WTC11 (cell line): ENCODE results near the gene SLC6A18. TPM values are rescaled to one million over a fixed set of nuclear protein-coding genes. Genes with fewer than 3 reads are reported as not detected.

Experiments used
- ATAC-seq: fragments of 200-7000 bp; cut with Tn5 transposase; 2 replicates; pipeline ENCODE4 v1.10.0; 2021; ENCODE audit warnings: mild to moderate bottlenecking, moderate library complexity
- CTCF ChIA-PET: fragments of 300-600 bp; sonication (Branson Sonifier 250); formaldehyde crosslinking; loops from one replicate; lab custom pipeline; 2021; ENCODE audit warnings: antibody characterized with exemption; lab: Charles Lee
- POLR2A ChIA-PET: fragments of 350-600 bp; sonication (Branson Sonifier 250); formaldehyde crosslinking; loops from one replicate; lab custom pipeline; 2021; ENCODE audit warnings: antibody characterized with exemption; lab: Charles Lee
- DNase-seq: peaks from one replicate; pipeline ENCODE4 v3.0.0; 2021; ENCODE audit warnings: low spot score
- H3K27ac Mint-ChIP-seq: 2 replicates; pipeline ENCODE4 v1.8.0; 2021; ENCODE audit warnings: mixed read lengths
- H3K27me3 Mint-ChIP-seq: 2 replicates; pipeline ENCODE4 v1.8.0; 2021; ENCODE audit warnings: low read depth, mild to moderate bottlenecking, moderate library complexity, mixed read lengths
- H3K36me3 Mint-ChIP-seq: 2 replicates; pipeline ENCODE4 v1.8.0; 2021; ENCODE audit warnings: mixed read lengths
- H3K4me1 Mint-ChIP-seq: 2 replicates; pipeline ENCODE4 v1.8.0; 2022; ENCODE audit warnings: mixed read lengths
- H3K4me3 Mint-ChIP-seq: 2 replicates; pipeline ENCODE4 v1.8.0; 2021; ENCODE audit warnings: mild to moderate bottlenecking, moderate library complexity, mixed read lengths
- H3K9me3 Mint-ChIP-seq: 2 replicates; pipeline ENCODE4 v1.8.0; 2021; ENCODE audit warnings: mixed read lengths
- ATF3 ChIP-seq: sonication (generic); formaldehyde crosslinking; conservative IDR thresholded peaks from 2 replicates; pipeline ENCODE4 v1.8.1; 2022; ENCODE audit warnings: mild to moderate bottlenecking, missing genetic modification reagents
- CBFB ChIP-seq: sonication (generic); formaldehyde crosslinking; IDR thresholded peaks from 2 replicates; pipeline ENCODE4 v1.8.1; 2022; ENCODE audit warnings: mild to moderate bottlenecking, low read depth, missing genetic modification reagents
- CREB1 ChIP-seq: sonication (generic); formaldehyde crosslinking; IDR thresholded peaks from 2 replicates; pipeline ENCODE4 v1.8.0; 2023; ENCODE audit warnings: mild to moderate bottlenecking, missing genetic modification reagents
- E2F4 ChIP-seq: sonication (generic); formaldehyde crosslinking; IDR thresholded peaks from 2 replicates; pipeline ENCODE4 v1.8.1; 2022; ENCODE audit warnings: low read depth, mild to moderate bottlenecking, moderate library complexity, missing genetic modification reagents, borderline replicate concordance
- E2F5 ChIP-seq: sonication (generic); formaldehyde crosslinking; IDR thresholded peaks from 2 replicates; pipeline ENCODE4 v1.8.1; 2022; ENCODE audit warnings: mild to moderate bottlenecking, moderate library complexity, missing genetic modification reagents
- GRHL2 ChIP-seq: fragments of 250-450 bp; sonication (Bioruptor Pico); IDR thresholded peaks from 2 replicates; pipeline ENCODE4 v1.8.0; 2022; ENCODE audit warnings: mild to moderate bottlenecking, moderate library complexity; ENCODE audit not compliant: insufficient replicate concordance, severe bottlenecking
- MLX ChIP-seq: sonication (generic); formaldehyde crosslinking; IDR thresholded peaks from 2 replicates; pipeline ENCODE4 v1.8.1; 2023; ENCODE audit warnings: mild to moderate bottlenecking, missing genetic modification reagents, moderate library complexity
- MXD4 ChIP-seq: fragments of 250-450 bp; sonication (Bioruptor Pico); IDR thresholded peaks from 2 replicates; pipeline ENCODE4 v1.8.0; 2021; ENCODE audit warnings: mild to moderate bottlenecking, moderate library complexity, borderline replicate concordance
- NFATC4 ChIP-seq: fragments of 250-450 bp; sonication (Bioruptor Pico); IDR thresholded peaks from 2 replicates; pipeline ENCODE4 v1.9.0; 2021; ENCODE audit warnings: mild to moderate bottlenecking
- PRRX2 ChIP-seq: fragments of 250-450 bp; sonication (Bioruptor Pico); IDR thresholded peaks from 2 replicates; pipeline ENCODE4 v1.8.0; 2021; ENCODE audit warnings: mild to moderate bottlenecking
- ZMAT4 ChIP-seq: fragments of 250-450 bp; sonication (Bioruptor Pico); IDR thresholded peaks from 2 replicates; pipeline ENCODE4 v1.9.0; 2021; ENCODE audit warnings: mild to moderate bottlenecking
- ZNF138 ChIP-seq: sonication (generic); formaldehyde crosslinking; conservative IDR thresholded peaks from 2 replicates; pipeline ENCODE4 v1.8.1; 2022; ENCODE audit warnings: mild to moderate bottlenecking, moderate library complexity, missing genetic modification reagents
- ZNF219 ChIP-seq: sonication (generic); formaldehyde crosslinking; IDR thresholded peaks from 2 replicates; pipeline ENCODE4 v1.8.0; 2023; ENCODE audit warnings: missing genetic modification reagents, mild to moderate bottlenecking, borderline replicate concordance
- ZNF263 ChIP-seq: sonication (generic); formaldehyde crosslinking; IDR thresholded peaks from 2 replicates; pipeline ENCODE4 v1.8.1; 2022; ENCODE audit warnings: low read depth, mild to moderate bottlenecking, moderate library complexity, missing genetic modification reagents
- ZNF396 ChIP-seq: fragments of 250-450 bp; sonication (Bioruptor Pico); IDR thresholded peaks from 2 replicates; pipeline ENCODE4 v1.8.0; 2021; ENCODE audit warnings: mild to moderate bottlenecking, moderate library complexity, borderline replicate concordance
- ZNF423 ChIP-seq: fragments of 250-450 bp; sonication (Bioruptor Pico); IDR thresholded peaks from 2 replicates; pipeline ENCODE4 v2.1.2; 2022; ENCODE audit warnings: mild to moderate bottlenecking, moderate library complexity
- ZNF512 ChIP-seq: sonication (generic); formaldehyde crosslinking; IDR thresholded peaks from 2 replicates; pipeline ENCODE4 v1.8.1; 2022; ENCODE audit warnings: missing genetic modification reagents, borderline replicate concordance
- total RNA-seq: library from RNA; stranded (reverse); gene quantifications from 3 replicates; pipeline ENCODE4 v1.2.3, GENCODE V29; 2021

The SLC6A18 gene
- total RNA-seq, 1 experiment from 2014 or later = not detected

GRCh38 chr5:1247811-1248210 lies 22.6 kb downstream of the SLC6A18 start:
- H3K27me3 Mint-ChIP-seq = no peaks in the 10 kb centered on the region
- no peak for DNase-seq
- ATAC-seq = no peak
- H3K4me3 Mint-ChIP-seq = no peak overlapping the region
- peaks cover 3% of the 10 kb centered on the region; the same call in 1 of the 2 replicates for H3K4me1 Mint-ChIP-seq
- ChIA-PET POLR2A (interaction anchor here (0.6 kb wide), 1 partner anchor 114 kb away, joined by 6 read pairs; no protein-coding TSS in a partner anchor), CTCF (interaction anchor here (0.6 kb wide), 1 partner anchor 239 kb away, joined by 3 read pairs; no protein-coding TSS in a partner anchor)
- H3K36me3 Mint-ChIP-seq = no peaks in the 10 kb centered on the region
- H3K9me3 Mint-ChIP-seq = no peaks in the 10 kb centered on the region
- H3K27ac Mint-ChIP-seq = no peak overlapping the region
- no peak for TF ChIP-seq ZMAT4 (CRISPR knock-in tag)
- TF ChIP-seq CBFB = no peak
- TF ChIP-seq ZNF396 (CRISPR knock-in tag) = no peak
- TF ChIP-seq E2F4 (CRISPR knock-in tag) = no peak
- no peak for TF ChIP-seq MLX (CRISPR knock-in tag)

- no peaks in the 10 kb centered on the region; the same call in 1 of the 2 replicates for H3K4me1 Mint-ChIP-seq
- ChIA-PET CTCF (interaction anchor here (0.7 kb wide), 1 partner anchor 230 kb away, joined by 4 read pairs; no protein-coding TSS in a partner anchor), POLR2A (no interaction called here)
- no peaks in the 10 kb centered on the region for H3K9me3 Mint-ChIP-seq
- no peak overlapping the region for H3K4me3 Mint-ChIP-seq
- no peak for ATAC-seq
- H3K27me3 Mint-ChIP-seq = no peaks in the 10 kb centered on the region
- no peak overlapping the region; the same call in 1 of the 2 replicates for H3K27ac Mint-ChIP-seq
- H3K36me3 Mint-ChIP-seq = no peaks in the 10 kb centered on the region
- no peak for TF ChIP-seq E2F5 (CRISPR knock-in tag)
- 0 out of 2 replicates have a peak, but pooled peaks have one; percentile 37 for TF ChIP-seq NFATC4
- DNase-seq = no peak
Measured at GRCh38 chr5:1249366-1250280, 24.4 kb downstream of the SLC6A18 start.

GRCh38 chr5:1251678-1252580 lies 26.7 kb downstream of the SLC6A18 start:
- TF ChIP-seq ZNF263 (CRISPR knock-in tag) = no peak
- Mint-ChIP-seq H3K36me3 (peaks cover 3% of the 10 kb centered on the region; the same call in 1 of the 2 replicates), H3K27me3 (no peaks in the 10 kb centered on the region), H3K27ac (no peak overlapping the region), H3K4me3 (no peak overlapping the region), H3K9me3 (no peaks in the 10 kb centered on the region), H3K4me1 (no peaks in the 10 kb centered on the region)
- ChIA-PET CTCF (no interaction called here), POLR2A (no interaction called here)
- DNase-seq (no peak), ATAC-seq (peak; percentile 18; the same call in 1 of the 2 replicates)

- H3K36me3 Mint-ChIP-seq = peaks cover 3% of the 10 kb centered on the region; the same call in 1 of the 2 replicates
- H3K27me3 Mint-ChIP-seq = no peaks in the 10 kb centered on the region
- H3K4me3 Mint-ChIP-seq = no peak overlapping the region
- ATAC-seq (no peak), DNase-seq (no peak)
- ChIA-PET POLR2A (no interaction called here), CTCF (no interaction called here)
- no peaks in the 10 kb centered on the region for H3K9me3 Mint-ChIP-seq
- no peaks in the 10 kb centered on the region for H3K4me1 Mint-ChIP-seq
- no peak overlapping the region for H3K27ac Mint-ChIP-seq
- TF ChIP-seq ATF3 = no peak
- TF ChIP-seq MXD4 (CRISPR knock-in tag) = no peak
- no peak for TF ChIP-seq ZMAT4 (CRISPR knock-in tag)
- no peak for TF ChIP-seq GRHL2 (CRISPR knock-in tag)
- no peak for TF ChIP-seq CREB1 (CRISPR knock-in tag)
- no peak for TF ChIP-seq ZNF423 (CRISPR knock-in tag)
- TF ChIP-seq PRRX2 (CRISPR knock-in tag) = no peak
- TF ChIP-seq ZNF219 = no peak
- TF ChIP-seq ZNF263 (CRISPR knock-in tag) = no peak
- TF ChIP-seq ZNF512 (CRISPR knock-in tag) = no peak
- no peak for TF ChIP-seq ZNF138 (CRISPR knock-in tag)
Measured at GRCh38 chr5:1252681-1253080, 27.5 kb downstream of the SLC6A18 start.
